ENCODE data around the gene ASB2.

Gene ASB2

GRCh38 chr14:93889739-93890483, 86.5 kb downstream of the ASB2 start:
- TF ChIP-seq CTCF (IDR thresholded peaks at IDR 0.05; ENCODE audit: borderline replicate concordance, insufficient read depth, low read depth, low read length), result no peak
- H3K4me3 ChIP-seq (ENCODE audit: low read depth, low read length), result no peak overlapping the region

DNA sequence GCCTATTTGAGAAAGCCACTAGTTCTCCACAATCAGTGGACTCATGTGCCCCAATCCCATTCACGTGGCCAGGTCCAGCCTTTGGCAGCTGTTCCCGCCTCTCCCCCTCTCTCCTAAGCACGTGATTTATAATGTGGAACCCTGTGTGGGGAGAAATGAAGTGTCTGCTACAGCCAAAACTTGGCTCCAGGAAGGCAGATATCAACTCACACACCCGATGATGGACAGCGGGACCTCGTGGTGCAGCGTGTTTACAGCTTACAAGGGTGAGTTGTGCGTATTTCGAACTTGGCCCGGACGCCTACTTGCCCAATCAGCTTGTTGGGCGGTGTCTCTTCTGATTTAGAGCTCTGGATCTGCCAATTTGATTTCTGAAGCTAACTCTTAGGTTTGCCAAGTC, 87.4 kb downstream of the ASB2 start:
- H3K4me3 ChIP-seq (ENCODE audit: low read depth, low read length), result no peak overlapping the region
- no peak for TF ChIP-seq CTCF (IDR thresholded peaks at IDR 0.05; ENCODE audit: borderline replicate concordance, insufficient read depth, low read depth, low read length)

GRCh38 chr14:93884950-93885349, 91.4 kb downstream of the ASB2 start:
- TF ChIP-seq CTCF (IDR thresholded peaks at IDR 0.05; ENCODE audit: borderline replicate concordance, insufficient read depth, low read depth, low read length), result no peak
- H3K4me3 ChIP-seq (ENCODE audit: low read depth, low read length), result no peak overlapping the region

Measured in GM12875 (cell line).